Ecto neural progenitor cell (in vitro differentiated cells): ENCODE results near the gene PPM1E.
"Not testable (repeated sequence)": the region's sequence is repeated elsewhere in the genome, so short reads cannot be mapped to it uniquely, and the experiment has no call there.

ENCODE experiments used
- DNase-seq: peaks from one replicate; pipeline ENCODE4 v3.0.0-alpha.2; 2018; ENCODE audit warnings: low spot score

PPM1E gene

DNA sequence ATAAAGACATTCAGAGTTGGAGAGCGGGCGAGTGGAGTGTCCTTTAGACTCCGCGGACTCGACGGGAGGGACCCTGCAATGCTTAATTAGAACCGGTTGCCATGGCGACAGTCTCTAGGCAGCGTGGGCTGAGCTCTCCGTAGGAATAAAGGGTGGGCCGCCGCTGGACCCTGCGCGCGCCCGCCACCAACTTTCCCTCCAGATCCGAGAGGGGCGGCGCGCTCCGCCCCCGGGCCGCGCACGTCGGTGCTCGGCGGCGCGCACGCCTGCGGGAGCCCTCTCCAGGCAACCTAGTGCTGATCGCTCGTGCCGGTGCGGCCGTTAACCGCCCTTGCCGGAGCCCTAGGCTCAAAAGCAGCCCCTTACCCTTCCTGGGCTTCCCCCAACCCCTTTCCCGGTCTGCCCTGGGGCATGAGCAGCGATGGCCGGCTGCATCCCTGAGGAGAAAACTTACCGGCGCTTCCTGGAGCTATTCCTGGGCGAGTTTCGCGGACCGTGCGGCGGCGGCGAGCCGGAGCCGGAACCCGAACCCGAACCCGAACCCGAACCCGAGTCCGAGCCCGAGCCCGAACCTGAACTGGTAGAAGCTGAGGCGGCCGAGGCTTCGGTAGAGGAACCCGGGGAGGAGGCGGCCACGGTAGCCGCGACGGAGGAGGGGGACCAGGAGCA is at the start of gene PPM1E:
Gene PPM1E, plus strand, starts transcription at position 278 of the 669 bp plus-strand sequence.
- peak; percentile 99 for DNase-seq

DNA sequence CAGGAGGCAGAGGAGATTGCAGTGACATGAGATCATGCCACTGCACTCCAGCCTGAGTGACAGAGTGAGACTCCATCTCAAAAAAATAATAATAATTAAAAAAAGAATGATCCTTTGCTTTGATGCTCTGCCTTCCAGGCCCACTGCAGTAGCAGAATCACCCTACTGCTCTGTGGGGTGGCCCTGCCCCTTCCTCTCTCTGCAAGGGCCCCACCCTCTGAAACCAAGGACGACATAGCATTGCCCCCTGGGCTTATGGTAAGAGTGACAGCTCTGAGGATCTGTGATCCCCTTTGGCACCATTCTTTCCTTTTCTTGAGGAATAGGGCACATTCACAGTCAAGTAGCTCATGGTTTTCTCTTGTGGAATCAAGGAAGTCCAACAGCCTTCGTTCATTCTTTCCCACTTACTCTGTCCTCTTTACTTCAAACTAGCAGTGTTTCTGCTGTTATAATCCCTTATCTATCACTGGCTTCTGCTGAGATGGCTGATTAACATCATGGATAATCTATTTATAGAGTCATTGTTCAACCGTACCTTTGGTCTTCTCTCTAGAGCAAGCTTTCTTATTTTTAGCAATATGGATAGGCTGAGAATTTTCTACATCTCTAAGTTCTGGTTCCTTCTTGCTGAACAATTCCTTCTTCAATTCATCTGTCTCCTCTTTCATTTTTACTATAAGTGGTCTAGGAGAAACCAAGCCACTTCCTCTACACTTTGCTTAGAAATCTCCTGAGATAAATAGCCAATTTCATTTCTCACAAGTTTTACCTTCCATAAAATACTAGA is 49.1 kb upstream of the PPM1E start:
- DNase-seq: no peak

DNA sequence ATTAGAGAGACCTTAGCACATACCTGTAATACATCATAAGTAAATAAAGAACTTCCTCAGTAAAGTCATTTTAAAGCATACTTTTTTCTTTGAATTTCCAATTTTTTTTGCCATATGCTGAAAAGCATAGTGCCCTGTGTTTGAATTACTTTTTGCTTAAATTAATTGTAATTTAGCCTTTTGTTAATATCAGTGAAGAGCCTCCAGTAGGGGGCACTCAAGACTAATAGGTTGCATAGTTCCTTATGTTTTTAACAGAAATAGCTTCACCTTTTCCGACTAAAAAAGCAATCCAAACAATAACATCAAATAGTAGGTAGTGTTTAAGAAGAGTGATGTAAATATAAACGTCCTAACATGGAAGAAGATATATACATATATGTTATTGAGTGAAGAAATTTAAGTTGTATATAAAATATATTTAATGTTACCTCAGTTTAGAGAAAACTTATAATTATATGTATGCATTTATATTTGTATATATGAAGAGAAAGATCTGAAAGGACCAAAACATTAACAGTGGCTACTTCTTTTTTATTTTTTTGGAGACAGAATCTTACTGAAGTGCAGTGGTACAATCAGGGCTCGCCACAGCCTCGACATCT is 44.6 kb upstream of the PPM1E start:
- DNase-seq: no peak

DNA sequence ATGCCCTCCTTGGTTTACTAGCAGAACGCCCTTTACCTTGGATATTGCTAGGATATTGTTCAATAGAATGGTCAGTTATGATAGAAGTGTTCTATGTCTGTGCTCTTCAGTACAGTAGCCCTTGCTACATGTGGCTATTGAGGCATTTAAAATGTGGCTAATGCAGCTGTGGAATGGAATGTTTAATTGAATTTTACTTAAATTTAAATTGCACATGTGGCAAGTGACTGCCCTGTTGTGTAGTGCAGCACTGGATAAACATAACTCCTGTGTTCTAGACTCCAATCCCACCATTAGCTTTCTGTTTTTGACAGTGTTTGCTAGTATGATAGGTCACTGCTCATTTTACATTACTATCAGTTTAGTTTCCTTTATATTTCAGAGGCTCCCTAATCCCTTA is 33.4 kb upstream of the PPM1E start:
- DNase-seq: no peak

DNA sequence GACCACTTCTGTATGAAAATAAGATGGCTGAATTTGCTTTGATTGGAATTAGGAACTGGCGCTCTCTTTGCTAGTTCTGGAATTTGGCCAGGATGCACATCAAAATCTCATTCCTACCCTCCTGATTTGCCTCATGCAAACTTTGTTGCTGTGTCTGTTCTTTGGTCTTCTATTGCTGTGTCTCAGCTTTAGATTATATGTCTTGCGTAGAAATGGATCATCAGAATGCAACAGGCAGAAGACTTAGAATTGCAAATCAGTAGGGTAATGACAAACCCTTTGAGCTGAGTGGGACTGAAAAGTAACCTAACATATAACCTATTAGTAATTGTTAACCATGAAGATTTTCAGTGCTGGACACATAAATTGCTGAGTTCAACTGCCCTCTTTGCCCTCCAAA is 33.0 kb upstream of the PPM1E start:
- no peak for DNase-seq

DNA sequence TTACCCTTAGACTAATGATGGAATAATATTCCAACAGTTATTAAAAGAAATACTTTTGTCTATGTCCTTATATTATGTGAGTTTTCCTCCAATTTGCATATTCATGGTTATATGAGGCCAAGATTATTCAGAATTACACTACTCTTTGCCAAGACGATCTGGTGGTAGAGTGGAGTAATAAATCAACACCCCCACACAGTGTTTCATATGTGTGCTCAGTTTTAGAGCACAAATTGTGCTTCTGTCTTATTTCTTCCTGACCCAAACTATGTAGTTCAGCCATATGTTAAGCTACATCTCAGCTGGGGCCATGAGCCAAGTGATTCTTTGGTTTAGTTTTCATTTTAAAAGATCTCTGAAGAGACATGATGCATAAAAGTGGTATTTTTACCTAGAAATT is 26.9 kb upstream of the PPM1E start:
- no peak for DNase-seq

DNA sequence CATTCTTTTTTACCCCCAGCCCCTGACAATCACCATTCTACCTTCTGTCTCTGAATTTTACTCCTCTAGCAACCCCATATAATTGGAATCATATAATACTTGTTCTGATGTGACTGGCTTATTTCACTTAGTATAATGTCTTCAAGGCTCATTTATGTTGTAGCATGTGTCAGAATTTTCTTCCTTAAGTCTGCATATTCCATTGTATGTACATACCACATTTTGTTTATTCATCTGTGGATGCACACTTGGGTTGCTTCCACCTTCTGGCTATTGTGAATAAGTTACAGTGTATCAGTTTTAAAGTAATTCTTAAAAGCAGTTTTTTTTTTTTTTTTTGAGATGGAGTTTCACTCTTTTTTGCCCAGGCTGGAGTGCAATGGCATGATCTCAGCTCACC is 24.7 kb upstream of the PPM1E start:
- no peak for DNase-seq

DNA sequence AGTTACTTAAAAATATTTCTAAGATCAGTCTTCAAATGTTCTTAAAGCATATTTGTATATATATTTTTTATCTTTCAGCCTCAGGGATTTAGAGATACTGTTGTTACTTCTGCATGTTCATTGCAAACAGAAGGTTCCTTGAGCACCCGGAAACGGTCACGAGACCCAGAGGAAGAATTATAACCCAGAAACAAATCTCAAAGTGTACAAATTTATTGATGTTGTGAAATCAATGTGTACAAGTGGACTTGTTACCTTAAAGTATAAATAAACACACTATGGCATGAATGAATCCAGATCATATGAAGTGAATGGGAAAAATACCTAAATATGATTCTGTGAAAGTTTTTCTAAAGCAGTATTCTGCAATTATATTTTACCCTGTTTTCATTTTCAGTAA is 21.6 kb upstream of the PPM1E start:
- no peak for DNase-seq

DNA sequence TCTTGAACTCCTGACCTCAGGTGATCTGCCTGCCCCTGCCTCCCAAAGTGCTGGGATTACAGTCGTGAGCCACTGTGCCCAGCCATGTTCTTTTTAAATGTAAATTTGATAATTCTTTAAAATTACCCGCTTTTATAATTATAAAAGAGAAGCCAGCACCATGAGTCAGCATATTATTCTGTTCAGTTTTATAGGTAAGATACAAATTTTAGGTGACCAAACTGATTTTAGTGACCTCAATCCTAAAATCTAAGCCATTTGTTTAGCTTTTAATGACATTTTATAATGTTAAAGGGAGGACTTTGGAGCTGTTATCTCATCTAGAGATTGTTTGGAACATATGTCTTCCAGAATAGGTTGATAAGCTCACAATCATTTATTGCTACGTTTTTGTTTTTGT is 20.8 kb upstream of the PPM1E start:
- DNase-seq: no peak

DNA sequence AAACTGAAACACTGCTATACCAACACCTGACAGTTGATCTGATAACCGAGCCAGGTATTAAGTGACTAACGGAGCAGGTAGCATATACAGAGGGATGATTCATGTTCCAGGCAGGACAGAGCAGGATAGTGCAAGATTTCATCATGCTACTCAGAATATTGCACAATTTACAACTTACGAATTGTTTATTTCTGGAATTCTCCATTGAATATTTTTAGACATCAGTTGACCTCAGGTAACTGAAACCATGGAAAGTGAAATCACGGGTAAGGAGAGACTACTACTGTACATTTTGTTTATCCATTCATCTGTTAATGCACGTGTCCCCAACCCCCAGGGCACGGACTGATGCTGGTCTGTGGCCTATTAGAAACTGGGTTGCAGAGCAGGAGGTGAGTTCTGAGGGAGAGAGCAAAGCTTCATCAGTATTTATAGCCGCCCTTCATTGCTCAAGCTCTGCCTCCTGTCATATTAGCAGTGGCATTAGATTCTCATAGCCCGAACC is 14.5 kb upstream of the PPM1E start:
- DNase-seq: no peak

DNA sequence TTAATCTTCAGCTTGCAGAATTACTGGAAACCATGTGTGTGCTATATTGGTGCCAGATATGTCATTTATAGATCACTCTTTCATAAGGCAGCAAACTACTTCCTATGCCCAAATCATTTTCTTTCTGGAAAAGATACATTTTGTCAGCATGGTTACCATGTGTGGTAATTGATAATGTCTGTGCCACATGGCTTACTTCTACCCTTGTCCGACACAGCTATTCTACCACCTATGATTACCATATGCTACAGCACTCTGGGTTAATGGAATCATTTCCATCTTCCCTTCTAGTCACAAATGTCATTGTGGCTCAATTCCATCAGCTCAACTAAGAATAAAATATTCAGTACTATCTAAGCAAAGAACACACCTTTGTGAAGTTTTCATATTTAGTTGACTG is 8.0 kb upstream of the PPM1E start:
- no peak for DNase-seq

DNA sequence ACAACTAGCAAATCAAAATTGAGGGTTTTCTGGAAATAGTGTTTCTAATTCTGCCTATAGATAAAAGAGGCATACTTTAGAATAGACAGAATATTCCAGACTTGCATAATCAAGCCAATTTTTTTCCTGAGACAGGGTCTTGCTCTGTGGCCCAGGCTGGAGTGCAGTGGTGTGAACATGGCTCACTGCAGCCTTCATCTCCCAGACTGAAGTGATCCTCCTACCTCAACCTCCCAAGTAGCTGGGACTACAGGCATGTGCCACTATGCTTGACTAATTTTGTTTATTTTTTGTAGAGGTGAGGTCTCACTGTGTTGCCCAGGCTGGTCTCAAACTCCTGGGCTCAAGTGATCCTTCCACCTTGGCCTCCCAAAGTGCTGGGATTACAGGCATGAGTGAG is 6.0 kb upstream of the PPM1E start:
- DNase-seq: not testable (repeated sequence)

DNA sequence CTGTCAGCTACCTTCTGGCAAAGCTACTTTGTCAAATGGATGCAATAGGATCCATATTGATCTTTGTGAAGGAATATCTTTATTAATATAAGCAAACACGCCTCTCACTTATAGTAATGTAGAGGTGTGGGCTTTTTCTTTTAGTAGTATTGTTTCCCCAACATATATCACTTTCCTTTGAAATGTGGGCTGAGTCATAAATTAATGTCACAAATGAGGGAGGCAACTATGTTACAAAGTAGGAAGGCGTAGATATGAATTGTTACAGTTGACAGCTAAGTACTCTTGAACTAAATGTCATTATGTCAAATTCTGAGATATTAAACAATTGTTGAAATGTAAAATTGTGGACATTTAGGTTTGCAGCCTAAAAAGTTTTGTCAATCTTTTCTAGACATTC is 2.6 kb upstream of the PPM1E start:
- no peak for DNase-seq

DNA sequence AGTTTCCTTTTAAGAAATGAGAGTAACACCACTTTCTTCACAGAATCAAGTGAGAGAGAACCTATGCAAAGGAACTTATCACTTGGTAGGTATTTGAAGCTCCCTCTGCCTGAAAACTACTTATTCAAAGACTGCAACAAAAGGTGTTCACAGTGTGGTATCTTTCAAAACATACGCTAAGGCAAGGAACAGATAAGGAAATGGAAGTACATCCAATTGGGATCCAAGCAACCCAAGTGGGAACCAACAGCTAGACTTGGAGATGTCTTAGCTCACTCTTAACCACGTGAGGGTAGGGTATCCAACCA is 431 bp upstream of the PPM1E start:
- no peak for DNase-seq

DNA sequence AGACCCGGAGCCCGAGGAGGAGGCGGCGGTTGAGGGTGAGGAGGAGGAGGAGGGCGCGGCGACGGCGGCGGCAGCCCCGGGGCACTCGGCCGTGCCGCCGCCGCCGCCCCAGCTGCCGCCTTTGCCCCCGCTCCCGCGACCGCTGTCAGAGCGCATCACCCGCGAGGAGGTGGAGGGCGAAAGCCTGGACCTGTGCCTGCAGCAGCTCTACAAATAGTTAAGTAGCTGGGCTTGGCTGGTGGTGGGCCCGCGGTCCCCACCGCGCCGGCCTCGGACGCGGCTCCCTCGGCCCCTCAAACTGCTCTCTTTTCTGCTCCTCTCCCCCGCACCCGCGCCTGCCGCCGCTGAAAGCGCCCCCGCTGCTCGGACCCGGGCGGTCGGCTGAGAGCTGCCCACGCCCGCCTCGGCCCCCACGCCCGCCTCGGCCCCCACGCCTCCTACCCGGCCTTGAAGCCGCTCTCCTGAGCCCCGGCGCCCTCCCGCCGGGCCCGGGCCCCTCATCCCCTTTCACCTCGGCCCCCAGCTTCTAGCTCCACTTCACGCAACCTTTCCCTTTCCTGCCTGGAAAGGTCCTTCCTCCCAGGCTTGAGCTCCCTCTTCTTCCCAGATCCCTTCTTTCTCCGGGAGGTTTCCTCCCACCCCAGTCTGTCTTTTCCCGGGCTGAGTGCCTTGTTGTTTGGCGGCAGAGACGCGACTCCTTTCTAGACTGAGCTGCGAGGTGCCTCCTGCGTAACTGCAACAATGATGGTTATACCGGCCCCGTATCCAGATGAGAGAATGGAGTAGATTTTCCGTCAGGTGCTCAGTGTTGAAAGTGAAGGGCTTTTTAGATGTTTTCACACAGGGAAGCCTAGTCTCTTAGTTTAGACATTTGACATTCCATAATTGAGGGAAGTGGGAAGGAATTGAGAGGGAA is 850 bp downstream of the PPM1E start:
- DNase-seq: peak; percentile 77

DNA sequence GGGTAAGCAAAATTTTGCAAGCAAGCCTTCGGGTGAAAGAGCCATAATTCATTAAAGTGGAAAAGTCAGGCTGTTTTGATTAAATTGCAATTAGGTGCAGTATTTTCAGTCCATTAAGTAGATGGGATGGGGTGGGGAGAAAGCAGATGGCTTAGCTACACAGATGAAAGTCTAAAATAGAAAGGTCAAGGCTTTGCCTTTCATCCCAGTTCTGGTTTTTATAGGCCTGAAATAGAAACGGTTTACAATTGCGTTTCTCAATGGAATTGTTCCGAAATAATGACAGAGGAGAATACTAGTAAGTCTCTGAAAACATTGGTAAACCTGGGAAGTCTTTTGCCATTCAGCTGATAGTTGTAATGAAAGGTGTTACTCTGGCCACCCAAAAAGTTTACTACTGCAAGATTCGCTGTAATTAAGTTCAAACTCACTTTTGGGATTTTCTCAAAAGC is 1.5 kb downstream of the PPM1E start:
- DNase-seq: no peak

DNA sequence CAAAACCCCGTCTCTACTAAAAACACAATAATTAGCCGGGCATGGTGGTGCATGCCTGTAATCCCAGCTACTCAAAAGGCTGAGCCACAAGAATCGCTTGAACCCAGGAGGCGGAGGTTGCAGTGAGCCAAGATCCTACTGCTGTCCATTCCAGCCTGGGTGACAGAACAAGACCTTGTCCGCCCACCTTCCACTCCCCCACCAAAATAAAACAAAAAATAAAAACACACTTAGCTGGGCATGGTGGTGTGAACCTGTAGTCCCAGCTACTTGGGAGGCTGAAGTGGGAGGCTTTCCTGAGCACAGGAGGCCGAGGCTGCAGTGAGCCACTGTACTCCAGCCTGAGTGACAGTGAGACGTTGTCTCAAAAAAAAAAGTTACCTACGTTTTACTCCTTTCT is 3.2 kb downstream of the PPM1E start:
- no peak for DNase-seq

DNA sequence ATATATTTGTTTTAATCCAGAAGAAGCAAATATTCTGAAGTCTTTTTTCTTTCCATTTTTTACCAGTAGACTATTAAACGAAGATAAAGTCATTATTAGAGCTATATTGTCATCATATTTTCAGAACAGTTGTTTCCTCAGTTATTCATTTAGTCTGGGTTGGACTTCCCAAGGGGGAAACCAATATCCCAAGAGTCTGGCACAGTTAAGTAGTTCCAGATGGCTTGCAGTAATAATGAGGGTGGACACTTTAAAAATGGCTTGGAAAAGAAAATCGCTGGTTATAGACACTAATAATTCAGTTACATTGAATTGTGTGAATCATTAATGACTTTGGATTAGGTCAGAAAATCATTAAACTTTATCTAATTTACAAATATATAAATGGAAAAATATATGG is 3.9 kb downstream of the PPM1E start:
- DNase-seq: no peak

DNA sequence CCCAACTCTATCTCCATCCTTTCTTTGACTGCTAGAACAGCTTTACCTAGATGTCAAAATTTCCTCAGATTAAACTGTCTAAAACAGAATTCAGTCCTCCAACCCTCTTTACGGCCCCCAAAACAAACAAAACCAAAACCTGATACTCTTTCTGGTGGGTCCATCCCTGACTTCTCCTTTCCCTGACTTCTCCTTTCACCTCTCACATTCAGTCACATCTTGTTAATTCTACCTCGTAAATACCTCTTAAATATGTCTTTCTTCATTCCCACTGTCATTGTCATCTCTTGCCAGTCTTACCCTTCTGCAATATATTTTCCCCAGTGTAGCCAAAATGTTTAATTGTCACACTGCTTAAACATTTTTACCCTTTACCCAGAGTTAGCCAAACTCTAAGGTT is 4.6 kb downstream of the PPM1E start:
- no peak for DNase-seq

DNA sequence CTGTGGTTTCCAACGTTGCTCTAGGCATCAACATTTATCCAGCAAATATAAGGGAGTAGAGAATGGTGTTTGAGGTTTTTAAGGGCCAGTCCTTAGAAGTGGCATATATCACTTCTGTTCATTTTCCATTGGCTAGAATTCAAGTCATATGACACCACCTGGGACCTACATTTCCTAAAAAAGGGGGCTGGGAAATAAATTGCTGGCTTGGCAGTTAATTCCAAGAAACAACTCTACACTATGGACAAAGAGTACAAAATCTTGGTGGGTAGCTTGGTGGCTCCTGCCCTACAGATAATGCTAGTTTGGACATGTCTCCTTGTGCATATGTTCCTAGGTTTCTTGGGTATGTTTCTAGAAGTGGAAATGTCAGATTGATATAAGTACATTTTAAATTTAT is 7.6 kb downstream of the PPM1E start:
- no peak for DNase-seq

DNA sequence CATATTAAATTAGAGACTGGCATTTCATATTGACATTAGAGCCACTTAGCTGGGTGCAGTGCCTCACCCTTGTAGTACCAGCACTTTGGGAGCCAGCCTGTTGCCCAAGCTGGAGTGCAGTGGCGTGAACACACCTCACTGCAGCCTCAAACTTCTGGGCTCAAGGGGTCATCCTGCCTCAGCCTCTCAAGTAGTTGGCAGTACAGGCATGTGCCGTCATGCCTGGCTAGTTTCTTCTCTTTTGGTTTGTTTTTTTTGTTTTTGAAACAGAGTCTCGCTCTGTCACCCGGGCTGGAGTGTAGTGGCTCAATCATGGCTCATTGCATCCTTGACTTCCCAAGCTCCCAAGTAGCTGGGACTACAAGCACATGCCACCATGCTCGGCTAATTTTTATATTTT is 8.7 kb downstream of the PPM1E start:
- DNase-seq: no peak

DNA sequence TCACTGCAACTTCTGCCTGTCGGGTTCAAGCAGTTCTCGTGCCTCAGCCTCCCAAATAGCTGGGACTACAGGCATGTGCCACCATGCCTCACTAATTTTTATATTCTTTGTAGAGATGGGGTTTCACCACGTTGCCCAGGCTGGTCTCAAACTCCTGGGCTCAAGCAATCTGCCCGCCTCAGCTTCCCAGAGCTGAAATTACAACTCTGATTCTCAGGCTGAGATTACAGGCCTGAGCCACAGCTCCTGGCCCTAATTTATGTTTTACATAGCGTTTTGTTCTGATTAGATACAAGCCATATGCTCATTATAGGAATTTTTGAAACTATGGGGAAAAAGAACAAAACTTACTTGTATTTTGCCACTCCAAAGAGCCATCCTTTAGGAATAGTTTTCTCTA is 22.8 kb downstream of the PPM1E start:
- DNase-seq: not testable (repeated sequence)
